NCI-H524 (cell line): ENCODE results near the gene TNFRSF19.
"Not testable (repeated sequence)": the region's sequence is repeated elsewhere in the genome, so short reads cannot be mapped to it uniquely, and the experiment has no call there.

Experiments
- DNase-seq, 2 experiments: peaks; one replicate each; lab custom pipeline; 2025; lab: John Stamatoyannopoulos, UW

Gene TNFRSF19

GRCh38 chr13:23570921-23571315 is 706 bp downstream of the TNFRSF19 start:
- DNase-seq, result peak; percentile 19 to 49

GRCh38 chr13:23571431-23571830 is 1.2 kb downstream of the TNFRSF19 start:
- DNase-seq, result no peak

- no peak for DNase-seq
Measured at GRCh38 chr13:23572836-23573235, 2.6 kb downstream of the TNFRSF19 start.

GRCh38 chr13:23574421-23575145 is 4.4 kb downstream of the TNFRSF19 start:
- peak; percentile 30 to 51 for DNase-seq

GRCh38 chr13:23575632-23576031 is 5.4 kb downstream of the TNFRSF19 start:
- DNase-seq, result no peak

GRCh38 chr13:23578411-23579071 is 8.3 kb downstream of the TNFRSF19 start:
- peak; percentile 84 to 88 for DNase-seq

GRCh38 chr13:23579072-23579895 is 9.1 kb downstream of the TNFRSF19 start:
- DNase-seq, result peak; percentile 84 to 94

- DNase-seq, result no peak
Measured at GRCh38 chr13:23579896-23580683, 9.9 kb downstream of the TNFRSF19 start.

GRCh38 chr13:23580684-23581060 is 10.5 kb downstream of the TNFRSF19 start:
- DNase-seq, result no peak

- DNase-seq, result no peak
Measured at GRCh38 chr13:23583491-23583890, 13.3 kb downstream of the TNFRSF19 start.

GRCh38 chr13:23584275-23584674 is 14.1 kb downstream of the TNFRSF19 start:
- no peak for DNase-seq

- DNase-seq, result no peak
Measured at GRCh38 chr13:23586336-23586735, 16.1 kb downstream of the TNFRSF19 start.

GRCh38 chr13:23588666-23589065 is 18.5 kb downstream of the TNFRSF19 start:
- DNase-seq, result no peak

- DNase-seq, result no peak
Measured at GRCh38 chr13:23592596-23592995, 22.4 kb downstream of the TNFRSF19 start.

- DNase-seq, result no peak
Measured at GRCh38 chr13:23593148-23593547, 22.9 kb downstream of the TNFRSF19 start.

GRCh38 chr13:23594290-23594689 is 24.1 kb downstream of the TNFRSF19 start:
- not testable (repeated sequence) for DNase-seq

GRCh38 chr13:23598369-23598768 is 28.2 kb downstream of the TNFRSF19 start:
- DNase-seq, result no peak

GRCh38 chr13:23599083-23599925 is 29.1 kb downstream of the TNFRSF19 start:
- DNase-seq, result no peak

GRCh38 chr13:23600100-23600499 is 29.9 kb downstream of the TNFRSF19 start:
- DNase-seq, result no peak

GRCh38 chr13:23600534-23600933 is 30.3 kb downstream of the TNFRSF19 start:
- DNase-seq, result no peak

GRCh38 chr13:23605831-23606230 is 35.6 kb downstream of the TNFRSF19 start:
- no peak for DNase-seq
